VCaP (cell line): ENCODE measurements around the gene ZNF770.

Source experiments
- H3K27ac ChIP-seq: fragments of 450-650 bp; 2 replicates; pipeline ENCODE4 v1.5.1; 2017
- CTCF ChIP-seq: fragments of 450-650 bp; conservative IDR thresholded peaks from 2 replicates; pipeline ENCODE4 v1.5.1; 2017; ENCODE audit warnings: mild to moderate bottlenecking, moderate library complexity

The ZNF770 gene

GRCh38 chr15:34969340-34970097 lies 18.6 kb downstream of the ZNF770 start, which contains the start of gene AQR:
Gene AQR (minus strand): TSS chr15:34969742. CDS start chr15:34969613, 129 bp downstream.
- TF ChIP-seq CTCF: peak; percentile 94
- H3K27ac ChIP-seq: peak within 1 kb of the TSS; percentile 92

GRCh38 chr15:34964277-34964676 lies 23.8 kb downstream of the ZNF770 start:
- TF ChIP-seq CTCF: no peak
- H3K27ac ChIP-seq: no peak overlapping the region

GRCh38 chr15:34953851-34954250 lies 34.2 kb downstream of the ZNF770 start:
- no peak for TF ChIP-seq CTCF
- no peak overlapping the region for H3K27ac ChIP-seq

- H3K27ac ChIP-seq: peak overlapping the region; percentile 7; the same call in 1 of the 2 replicates
- no peak for TF ChIP-seq CTCF
These were observed 35.6 kb downstream of the ZNF770 start for GRCh38 chr15:34952481-34952880.

DNA sequence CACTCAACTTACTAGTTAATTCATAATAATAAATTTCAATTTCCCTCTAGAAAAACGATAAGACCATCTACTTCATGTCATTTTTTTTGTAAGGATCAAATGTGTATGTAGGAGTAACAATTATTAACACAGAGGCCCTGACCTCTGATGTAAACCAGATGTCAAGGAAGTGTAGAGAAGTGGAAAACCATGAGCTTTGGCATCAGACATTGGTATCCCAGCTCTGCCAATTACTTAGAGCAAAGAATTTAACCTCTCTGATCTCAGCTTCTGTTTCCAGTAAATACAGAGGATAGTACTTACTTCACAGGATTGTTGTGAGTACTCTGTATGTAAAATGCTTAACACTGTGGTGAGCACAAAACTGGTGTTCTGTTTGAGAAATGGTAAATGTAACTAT lies 36.1 kb downstream of the ZNF770 start:
- peak overlapping the region; percentile 7; the same call in 1 of the 2 replicates for H3K27ac ChIP-seq
- TF ChIP-seq CTCF: no peak

DNA sequence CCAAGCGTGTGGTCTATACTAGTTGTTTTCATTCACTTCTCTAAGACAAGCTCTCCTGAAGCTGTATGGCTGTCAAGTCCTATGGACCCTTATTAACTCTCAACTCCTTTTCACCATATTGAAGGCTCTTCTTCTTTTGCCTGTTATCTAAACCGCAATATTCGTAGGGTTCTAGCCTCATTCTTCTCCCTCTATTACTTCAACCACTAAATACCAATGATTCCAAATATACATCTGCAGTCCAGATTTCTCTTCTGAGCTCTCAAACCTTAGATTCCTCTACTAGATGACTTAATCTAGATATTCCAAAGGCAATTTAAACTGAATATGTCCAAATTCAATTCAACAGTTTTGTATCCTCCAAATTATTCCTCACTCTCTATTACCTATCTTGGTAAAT lies 43.2 kb downstream of the ZNF770 start:
- no peak for TF ChIP-seq CTCF
- H3K27ac ChIP-seq: no peak overlapping the region

DNA sequence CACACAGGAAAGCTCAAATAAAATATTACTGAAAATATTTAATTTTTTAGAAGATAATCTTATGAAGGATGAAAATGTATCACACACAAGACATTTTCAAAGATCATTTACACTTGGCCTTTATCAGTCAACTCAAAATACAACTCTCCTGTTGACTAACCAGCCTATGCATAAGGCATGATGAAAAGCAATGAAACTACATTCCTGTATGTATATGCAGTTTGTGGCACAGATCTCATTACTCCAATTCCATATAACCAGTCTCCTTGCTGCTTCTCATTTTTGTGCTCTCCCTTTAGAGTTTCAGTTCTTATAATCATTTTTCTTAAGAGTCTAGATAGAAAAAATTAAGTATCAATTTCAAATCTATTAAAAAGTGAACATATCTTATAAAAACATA lies 44.4 kb downstream of the ZNF770 start:
- H3K27ac ChIP-seq: peak overlapping the region; percentile 52
- no peak for TF ChIP-seq CTCF

- H3K27ac ChIP-seq: peak overlapping the region; percentile 52
These were observed 44.8 kb downstream of the ZNF770 start for GRCh38 chr15:34943264-34943663.
